Measurements from ENCODE around the gene SARS2. TPM values are rescaled to one million over a fixed set of nuclear protein-coding genes. Genes with fewer than 3 reads are reported as not detected.
A peak's percentile ranks its signal among the peaks of the same experiment; 100 is the strongest.

Gene SARS2
- total RNA-seq, 2 experiments from 2014 or later: 43.4 to 48.6 TPM

GRCh38 chr19:38975861-38976271 lies 45.3 kb upstream of the SARS2 start:
- Mint-ChIP-seq H3K27me3 (peaks cover 25% of the 10 kb centered on the region), H3K4me1 (ENCODE audit: low read depth) (peaks cover 18% of the 10 kb centered on the region), H3K9me3 (no peaks in the 10 kb centered on the region), H3K27ac (no peak overlapping the region), H3K4me3 (peak overlapping the region; percentile 14), H3K36me3 (ENCODE audit: low read depth) (no peaks in the 10 kb centered on the region)
- POLR2A ChIA-PET: no interaction called here
- no peak for TF ChIP-seq CTCF (IDR thresholded peaks at IDR 0.05)
- DNase-seq: no peak
- CTCF ChIA-PET: interaction anchor here (1.4 kb wide), 1 partner anchor 16 kb away, joined by 4 read pairs; no protein-coding TSS in a partner anchor
- intact Hi-C loops (cut with micrococcal nuclease): no loop called here
- ATAC-seq: no peak

- Mint-ChIP-seq H3K4me1 (ENCODE audit: low read depth) (peaks cover 18% of the 10 kb centered on the region), H3K27ac (no peak within 1 kb of the TSS), H3K36me3 (ENCODE audit: low read depth) (no peaks in the 10 kb centered on the region), H3K4me3 (peak within 1 kb of the TSS; percentile 14), H3K27me3 (peaks cover 25% of the 10 kb centered on the region), H3K9me3 (no peaks in the 10 kb centered on the region)
- ATAC-seq (no peak), DNase-seq (no peak)
- ChIA-PET POLR2A (no interaction called here), CTCF (interaction anchor here (1.1 to 1.4 kb wide), 2 partner anchors 13 to 16 kb away, joined by 4 read pairs; no protein-coding TSS in a partner anchor)
- intact Hi-C loops (cut with micrococcal nuclease): no loop called here
- no peak for TF ChIP-seq CTCF (IDR thresholded peaks at IDR 0.05)
Measured at GRCh38 chr19:38975214-38975860, 44.8 kb upstream of the SARS2 start, which contains the start of gene FBXO17. Gene FBXO17 (minus strand): TSS chr19:38975742. CDS start chr19:38950319, 25,423 bp downstream.

GRCh38 chr19:38974624-38975213 lies 44.2 kb upstream of the SARS2 start:
- no peak for TF ChIP-seq CTCF (IDR thresholded peaks at IDR 0.05)
- ChIA-PET POLR2A (no interaction called here), CTCF (interaction anchor here (0.8 to 1.1 kb wide), 2 partner anchors 12 to 177 kb away, joined by 3 to 4 read pairs; no protein-coding TSS in a partner anchor)
- no peak overlapping the region for H3K27ac Mint-ChIP-seq
- no peak overlapping the region for H3K4me3 Mint-ChIP-seq
- intact Hi-C loops (cut with micrococcal nuclease): no loop called here
- ATAC-seq (no peak), DNase-seq (no peak)
- H3K9me3 Mint-ChIP-seq: no peaks in the 10 kb centered on the region
- peaks cover 18% of the 10 kb centered on the region for H3K4me1 Mint-ChIP-seq (ENCODE audit: low read depth)
- H3K27me3 Mint-ChIP-seq: peaks cover 25% of the 10 kb centered on the region
- no peaks in the 10 kb centered on the region for H3K36me3 Mint-ChIP-seq (ENCODE audit: low read depth)

GRCh38 chr19:38971672-38972071 lies 41.1 kb upstream of the SARS2 start:
- CTCF ChIA-PET: interaction anchor here (2.9 kb wide), 1 partner anchor 10 kb away, joined by 13 read pairs; no protein-coding TSS in a partner anchor
- no peak for DNase-seq
- H3K27ac Mint-ChIP-seq: no peak overlapping the region
- peaks cover 9% of the 10 kb centered on the region for H3K4me1 Mint-ChIP-seq (ENCODE audit: low read depth)
- no peak for ATAC-seq
- intact Hi-C loops (cut with micrococcal nuclease): no loop called here
- H3K9me3 Mint-ChIP-seq: no peaks in the 10 kb centered on the region
- peaks cover 18% of the 10 kb centered on the region for H3K27me3 Mint-ChIP-seq
- no peak overlapping the region for H3K4me3 Mint-ChIP-seq
- no peak for TF ChIP-seq CTCF (IDR thresholded peaks at IDR 0.05)
- no peaks in the 10 kb centered on the region for H3K36me3 Mint-ChIP-seq (ENCODE audit: low read depth)
- POLR2A ChIA-PET: interaction anchor here (1.2 kb wide), 1 partner anchor 13 kb away, joined by 3 read pairs; no protein-coding TSS in a partner anchor
